H4 (cell line): ENCODE results near the gene SHISA7. TPM values are rescaled to one million over a fixed set of nuclear protein-coding genes. Genes with fewer than 3 reads are reported as not detected.
A peak's percentile ranks its signal among the peaks of the same experiment; 100 is the strongest.

ENCODE experiments used
- DNase-seq: peaks from one replicate; pipeline ENCODE4 v3.0.0-alpha.2; 2015; ENCODE audit warnings: low spot score
- total RNA-seq: library from RNA; depleted of rRNA; stranded (reverse); fragments of >200 nt; shearing (Covaris generic); gene quantifications from 2 replicates; pipeline ENCODE4 v1.2.3, GENCODE V29; 2014; rRNA removed

SHISA7 gene
- total RNA-seq, 1 experiment from 2014 or later, result not detected

DNA sequence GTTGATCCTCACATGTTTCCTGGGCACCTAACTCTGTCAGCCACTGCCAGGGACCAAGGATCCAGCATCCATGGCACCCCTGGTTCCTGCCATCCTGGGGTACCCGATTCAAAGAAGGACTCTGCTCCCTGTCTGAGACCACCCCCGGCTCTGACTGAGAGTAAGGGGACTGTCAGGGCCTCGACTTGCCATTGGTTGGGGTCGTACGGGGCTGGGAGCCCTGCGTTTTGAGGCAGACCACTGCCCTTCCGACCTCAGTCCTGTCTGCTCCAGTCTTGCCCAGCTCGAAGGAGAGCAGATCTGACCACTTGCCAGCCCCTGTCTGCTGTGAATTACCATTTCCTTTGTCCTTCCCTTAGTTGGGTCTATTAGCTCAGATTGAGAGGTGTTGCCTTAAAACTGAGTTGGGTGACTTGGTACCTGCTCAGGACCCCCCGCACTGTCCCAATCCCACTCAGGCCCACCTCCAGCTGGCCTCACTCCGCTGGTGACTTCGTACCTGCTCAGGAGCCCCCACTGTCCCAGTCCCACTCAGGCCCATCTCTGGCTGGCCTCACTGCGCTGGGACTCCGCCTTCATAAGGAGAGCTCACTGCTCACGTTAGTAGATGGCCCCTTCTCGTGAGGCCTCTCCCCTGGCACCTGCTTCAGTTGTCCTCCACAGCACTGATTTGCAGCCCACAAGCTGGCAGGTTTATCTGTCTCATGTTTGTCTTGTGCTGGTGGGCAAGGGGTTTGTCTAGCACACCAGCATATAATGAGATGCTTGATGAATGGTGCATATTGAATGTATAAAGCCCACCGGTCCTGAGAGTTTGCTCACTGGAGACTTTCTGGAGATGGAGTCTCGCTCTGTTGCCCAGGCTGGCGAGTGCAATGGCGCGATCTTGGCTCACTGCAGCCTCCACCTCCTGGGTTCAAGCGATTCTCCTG is 53.4 kb downstream of the SHISA7 start:
- no peak for DNase-seq

GRCh38 chr19:55387736-55388497 is 55.2 kb downstream of the SHISA7 start:
- no peak for DNase-seq

GRCh38 chr19:55386493-55386971 is 56.6 kb downstream of the SHISA7 start:
- no peak for DNase-seq

DNA sequence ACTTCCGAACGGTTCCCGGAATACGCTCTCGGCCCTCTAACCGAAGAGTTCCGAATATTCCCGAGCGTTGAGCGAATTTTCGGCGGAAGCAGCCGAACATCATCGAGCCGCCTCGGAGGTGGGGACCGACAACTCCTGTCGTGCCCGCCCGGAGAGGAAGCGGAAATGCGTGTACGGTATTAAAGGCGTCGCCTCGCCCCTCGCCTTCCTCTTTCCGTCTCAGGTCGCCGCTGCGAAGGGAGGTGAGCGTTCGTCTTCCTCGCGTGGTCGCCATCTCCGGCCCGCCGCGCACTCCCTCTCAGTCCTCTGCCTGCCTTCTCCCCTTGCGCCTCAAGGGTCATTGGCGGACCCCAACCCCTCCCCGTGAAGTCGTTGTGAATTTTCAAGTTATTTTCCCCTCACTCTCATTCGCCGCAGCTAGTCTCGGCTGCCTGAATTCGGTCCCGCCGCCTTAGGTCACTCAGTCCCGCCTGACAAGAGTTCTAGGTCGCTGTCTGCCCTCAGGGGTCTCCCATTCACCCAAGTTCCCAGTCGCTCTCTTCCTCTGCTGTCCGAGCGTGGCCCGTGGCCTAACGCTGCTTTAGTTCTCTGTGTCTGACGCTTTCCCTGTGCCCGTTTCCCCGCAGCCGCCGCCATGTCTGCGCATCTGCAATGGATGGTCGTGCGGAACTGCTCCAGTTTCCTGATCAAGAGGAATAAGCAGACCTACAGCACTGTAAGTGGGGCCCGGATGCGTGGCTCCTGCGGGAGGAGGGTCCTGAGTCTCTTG is 57.2 kb downstream of the SHISA7 start, which contains the start of gene RPL28:
RPL28 (plus strand) TSS at position 209 of the 769 bp plus-strand sequence; CDS start at position 635, 426 bp downstream.
- DNase-seq, result peak; percentile 100

GRCh38 chr19:55384920-55385723 is 58.0 kb downstream of the SHISA7 start:
- DNase-seq, result peak; percentile 97

GRCh38 chr19:55384131-55384919 is 58.8 kb downstream of the SHISA7 start, which contains the start of gene TMEM238:
TMEM238 (minus strand) TSS chr19:55384292; CDS start chr19:55384259, 33 bp downstream.
- no peak for DNase-seq

GRCh38 chr19:55383279-55384130 is 59.6 kb downstream of the SHISA7 start:
- no peak for DNase-seq

GRCh38 chr19:55382522-55383054 is 60.5 kb downstream of the SHISA7 start:
- DNase-seq, result no peak

- no peak for DNase-seq
Measured at GRCh38 chr19:55382013-55382412, 61.1 kb downstream of the SHISA7 start.

DNA sequence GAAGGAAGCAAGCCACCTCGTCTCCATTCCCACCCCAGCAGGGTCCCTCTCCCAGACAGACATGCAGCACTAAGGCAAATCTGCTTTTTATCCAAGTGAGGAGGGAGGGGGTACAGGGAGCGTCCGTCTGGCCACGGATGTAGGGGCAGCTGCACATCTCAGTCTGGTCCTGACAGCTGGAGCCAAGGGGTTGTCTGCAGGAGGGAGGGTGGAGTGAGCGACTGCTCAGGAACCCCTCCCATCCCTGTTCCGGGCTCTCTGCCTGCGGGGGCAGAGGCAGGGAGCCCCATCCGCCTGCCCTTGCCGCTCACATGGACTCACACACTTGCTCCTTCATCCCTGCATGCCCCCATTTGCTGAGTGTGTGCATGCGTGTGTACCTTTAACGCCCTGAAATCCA is 63.9 kb downstream of the SHISA7 start:
- DNase-seq, result no peak

Other genes starting within 250 kb of the SHISA7 start
- gene PTPRH, start 233.8 kb downstream of the SHISA7 start, total RNA-seq, result 3.8 and 5.5 TPM in 2 replicates
- 0.81 TPM in 1 of 2 replicates, not detected in the other for gene TMEM86B, start 214.5 kb downstream of the SHISA7 start, total RNA-seq
- 29.7 and 31.8 TPM in 2 replicates for gene PPP6R1, start 184.3 kb downstream of the SHISA7 start, total RNA-seq
- 57.7 and 65.2 TPM in 2 replicates for gene HSPBP1, start 163.2 kb downstream of the SHISA7 start, total RNA-seq
- 4.6 and 13.1 TPM in 2 replicates for gene BRSK1, start 159.3 kb downstream of the SHISA7 start, total RNA-seq
- gene TMEM150B, start 118.0 kb downstream of the SHISA7 start, total RNA-seq, result not detected in 2 replicates
- gene KMT5C, start 103.4 kb downstream of the SHISA7 start, total RNA-seq, result 5.4 and 7.9 TPM in 2 replicates
- 0.95 TPM in 1 of 2 replicates, not detected in the other for gene COX6B2, start 88.6 kb downstream of the SHISA7 start, total RNA-seq
- not detected in 2 replicates for gene GARIN5B, start 80.0 kb downstream of the SHISA7 start, total RNA-seq
- 1.4 and 1.8 TPM in 2 replicates for gene IL11, start 72.8 kb downstream of the SHISA7 start, total RNA-seq
- not detected in 2 replicates for gene TMEM190, start 66.5 kb downstream of the SHISA7 start, total RNA-seq
- not detected in 2 replicates for gene TMEM238, start 59.0 kb downstream of the SHISA7 start, total RNA-seq
- 1,100 and 1,282 TPM in 2 replicates for gene RPL28, start 57.4 kb downstream of the SHISA7 start, total RNA-seq
- 284 and 324 TPM in 2 replicates for gene UBE2S, start 35.5 kb downstream of the SHISA7 start, total RNA-seq
- 187 and 279 TPM in 2 replicates for gene ISOC2, start 18.3 kb upstream of the SHISA7 start, total RNA-seq
- gene C19orf85, start 21.5 kb upstream of the SHISA7 start, total RNA-seq, result not detected in 2 replicates
- 1.4 and 3.9 TPM in 2 replicates for gene ZNF628, start 33.3 kb upstream of the SHISA7 start, total RNA-seq
- gene NAT14, start 41.9 kb upstream of the SHISA7 start, total RNA-seq, result 28.0 and 28.9 TPM in 2 replicates
- gene SSC5D, start 45.1 kb upstream of the SHISA7 start, total RNA-seq, result 0.23 and 0.29 TPM in 2 replicates
- gene SBK2, start 93.8 kb upstream of the SHISA7 start, total RNA-seq, result not detected in 2 replicates
- gene SBK3, start 102.2 kb upstream of the SHISA7 start, total RNA-seq, result not detected in 2 replicates
- 2.5 and 4.6 TPM in 2 replicates for gene ZNF579, start 137.5 kb upstream of the SHISA7 start, total RNA-seq
- gene FIZ1, start 156.2 kb upstream of the SHISA7 start, total RNA-seq, result 5.1 and 7.8 TPM in 2 replicates
- gene ZNF524, start 157.0 kb upstream of the SHISA7 start, total RNA-seq, result 16.7 and 21.9 TPM in 2 replicates
- 1.0 TPM in 2 replicates for gene ZNF865, start 162.3 kb upstream of the SHISA7 start, total RNA-seq
- 5.2 and 7.2 TPM in 2 replicates for gene ZNF784, start 181.3 kb upstream of the SHISA7 start, total RNA-seq
- 9.6 and 19.2 TPM in 2 replicates for gene ZNF580, start 197.7 kb upstream of the SHISA7 start, total RNA-seq
- gene ZNF581, start 200.3 kb upstream of the SHISA7 start, total RNA-seq, result 28.9 and 29.5 TPM in 2 replicates
- gene CCDC106, start 204.9 kb upstream of the SHISA7 start, total RNA-seq, result 0.45 and 2.4 TPM in 2 replicates
- gene U2AF2, start 211.7 kb upstream of the SHISA7 start, total RNA-seq, result 95.5 and 121 TPM in 2 replicates
- 43.6 and 59.6 TPM in 2 replicates for gene EPN1, start 231.9 kb upstream of the SHISA7 start, total RNA-seq